Testis (tissue), 2 donors: Measurements from ENCODE around the gene EMC10.

Experiments
- POLR2A ChIP-seq: fragments of 450-650 bp; IDR thresholded peaks from one replicate; pipeline ENCODE4 v1.6.1; 2017; ENCODE audit warnings: antibody characterized with exemption, mild to moderate bottlenecking, moderate library complexity
- TF ChIP-seq, protein P1 (sequence below), 3 experiments: fragments of 450-650 bp in 2 of 3; fragments of 200-600 bp in 1 of 3; sonication (generic) in 1 of 3; IDR thresholded peaks; one replicate each; pipeline ENCODE4 v1.5.1; 2016 to 2019; ENCODE audit warnings: antibody characterized with exemption in 3 of 3, mild to moderate bottlenecking in 2 of 3, moderate library complexity in 1 of 3

- TF ChIP-seq, protein P1, sequence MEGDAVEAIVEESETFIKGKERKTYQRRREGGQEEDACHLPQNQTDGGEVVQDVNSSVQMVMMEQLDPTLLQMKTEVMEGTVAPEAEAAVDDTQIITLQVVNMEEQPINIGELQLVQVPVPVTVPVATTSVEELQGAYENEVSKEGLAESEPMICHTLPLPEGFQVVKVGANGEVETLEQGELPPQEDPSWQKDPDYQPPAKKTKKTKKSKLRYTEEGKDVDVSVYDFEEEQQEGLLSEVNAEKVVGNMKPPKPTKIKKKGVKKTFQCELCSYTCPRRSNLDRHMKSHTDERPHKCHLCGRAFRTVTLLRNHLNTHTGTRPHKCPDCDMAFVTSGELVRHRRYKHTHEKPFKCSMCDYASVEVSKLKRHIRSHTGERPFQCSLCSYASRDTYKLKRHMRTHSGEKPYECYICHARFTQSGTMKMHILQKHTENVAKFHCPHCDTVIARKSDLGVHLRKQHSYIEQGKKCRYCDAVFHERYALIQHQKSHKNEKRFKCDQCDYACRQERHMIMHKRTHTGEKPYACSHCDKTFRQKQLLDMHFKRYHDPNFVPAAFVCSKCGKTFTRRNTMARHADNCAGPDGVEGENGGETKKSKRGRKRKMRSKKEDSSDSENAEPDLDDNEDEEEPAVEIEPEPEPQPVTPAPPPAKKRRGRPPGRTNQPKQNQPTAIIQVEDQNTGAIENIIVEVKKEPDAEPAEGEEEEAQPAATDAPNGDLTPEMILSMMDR (IDR thresholded peaks at IDR 0.05) = no peak
- no peak for TF ChIP-seq POLR2A
These were observed 59.4 kb downstream of the EMC10 start for GRCh38 chr19:50535672-50536187.
